Activated naive CD4-positive, alpha-beta T cell treated with anti-CD3 and anti-CD28 coated beads for 36 hours (primary cell): Measurements from ENCODE around the gene OR4E2. TPM values are rescaled to one million over a fixed set of nuclear protein-coding genes. Genes with fewer than 3 reads are reported as not detected.
"Not testable (repeated sequence)": the region's sequence is repeated elsewhere in the genome, so short reads cannot be mapped to it uniquely, and the experiment has no call there.

Experiments
- CTCF ChIA-PET: fragments of 350-600 bp; sonication (Branson Sonifier 250); formaldehyde crosslinking; loops from one replicate; lab custom pipeline; 2021; ENCODE audit warnings: antibody characterized with exemption; lab: Charles Lee
- DNase-seq: peaks from one replicate; pipeline ENCODE4 v3.0.0-alpha.2; 2020
- H3K27ac Mint-ChIP-seq: one replicate; pipeline ENCODE4 v1.8.0; 2021; ENCODE audit warnings: mild to moderate bottlenecking, mixed read lengths
- H3K27me3 Mint-ChIP-seq: one replicate; pipeline ENCODE4 v1.8.0; 2021; ENCODE audit warnings: low read depth, mixed read lengths
- H3K36me3 Mint-ChIP-seq: one replicate; pipeline ENCODE4 v1.8.0; 2021; ENCODE audit warnings: low read depth, mixed read lengths
- H3K4me1 Mint-ChIP-seq: one replicate; pipeline ENCODE4 v1.8.0; 2021; ENCODE audit warnings: low read depth, mixed read lengths
- H3K4me3 Mint-ChIP-seq: one replicate; pipeline ENCODE4 v1.8.0; 2021; ENCODE audit warnings: mild to moderate bottlenecking, moderate library complexity, mixed read lengths
- H3K9me3 Mint-ChIP-seq: one replicate; pipeline ENCODE4 v1.8.0; 2021; ENCODE audit warnings: mixed read lengths
- intact Hi-C: fragments of 100-400 bp; cut with micrococcal nuclease; formaldehyde crosslinking; loops from one replicate; pipeline ENCODE4 v1.15.1; 2023
- total RNA-seq, 2 experiments: library from RNA; stranded (reverse); gene quantifications; one replicate each; pipeline ENCODE4 v1.2.3, GENCODE V29; 2021

OR4E2 gene
- total RNA-seq, 2 experiments from 2014 or later = not detected

DNA sequence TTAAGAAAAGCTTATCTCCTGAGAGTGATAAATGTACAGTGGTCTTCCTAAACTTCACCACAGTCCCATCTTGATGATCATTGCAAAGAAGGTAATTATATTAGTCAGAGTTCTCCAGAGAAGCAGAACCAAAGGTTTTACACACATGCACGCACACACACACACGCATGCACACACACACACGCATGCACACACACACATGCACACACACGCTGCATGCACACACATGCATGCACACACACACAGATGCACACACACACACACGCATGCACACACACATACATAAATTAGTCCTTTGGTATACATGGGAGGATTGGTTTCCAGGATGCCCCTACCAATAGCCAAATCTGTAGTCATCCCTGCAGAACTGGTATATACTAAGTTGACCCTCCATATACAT lies 580 bp downstream of the OR4E2 start:
- no peaks in the 10 kb centered on the region for H3K4me1 Mint-ChIP-seq
- H3K27ac Mint-ChIP-seq = no peak overlapping the region
- peaks cover 9% of the 10 kb centered on the region for H3K27me3 Mint-ChIP-seq
- DNase-seq = no peak
- intact Hi-C loops = no loop called here
- no peak overlapping the region for H3K4me3 Mint-ChIP-seq
- CTCF ChIA-PET = no interaction called here
- no peaks in the 10 kb centered on the region for H3K36me3 Mint-ChIP-seq
- no peaks in the 10 kb centered on the region for H3K9me3 Mint-ChIP-seq

DNA sequence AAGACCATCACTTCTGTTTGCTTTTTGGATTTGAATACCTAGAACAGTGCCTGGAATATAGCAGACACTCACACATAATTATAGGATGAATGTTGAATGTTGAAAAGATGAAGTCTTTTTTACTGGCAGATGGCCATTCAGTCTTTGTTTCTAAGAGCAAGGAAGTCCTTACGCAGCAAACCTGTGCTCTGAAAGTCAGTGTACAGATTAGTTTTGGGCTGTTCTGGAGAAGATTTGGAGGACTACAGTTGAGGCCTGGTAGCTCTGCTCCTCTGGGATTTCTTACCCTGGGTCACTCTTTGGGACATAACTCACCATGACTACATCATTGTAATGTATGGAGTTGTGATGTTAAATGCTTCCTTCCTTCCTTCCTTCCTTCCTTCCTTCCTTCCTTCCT lies 3.3 kb downstream of the OR4E2 start:
- Mint-ChIP-seq H3K4me3 (no peak overlapping the region), H3K36me3 (no peaks in the 10 kb centered on the region), H3K27ac (no peak overlapping the region), H3K4me1 (no peaks in the 10 kb centered on the region), H3K27me3 (peaks cover 7% of the 10 kb centered on the region), H3K9me3 (no peaks in the 10 kb centered on the region)
- intact Hi-C loops = no loop called here
- DNase-seq = no peak
- CTCF ChIA-PET = interaction anchor here (1.6 kb wide), 1 partner anchor 8 kb away, joined by 3 read pairs; no protein-coding TSS in a partner anchor

DNA sequence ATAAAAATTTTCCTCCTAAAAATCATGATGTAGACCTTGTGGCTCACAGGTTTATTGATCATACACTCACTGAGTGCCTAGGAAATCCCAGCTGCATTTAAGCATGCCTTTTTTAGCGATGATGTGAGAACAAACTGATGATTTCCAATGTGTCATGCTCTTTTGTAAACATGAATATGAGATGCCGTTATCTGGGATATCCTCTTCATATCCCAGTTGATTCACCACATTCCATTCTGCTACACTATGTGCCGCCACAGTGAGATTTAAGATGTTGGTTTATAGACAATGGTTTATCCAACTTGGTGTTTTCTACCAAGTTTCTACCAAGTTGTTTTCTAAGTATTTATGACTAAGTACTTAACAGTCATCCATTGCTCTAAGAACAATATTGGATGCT lies 14.7 kb downstream of the OR4E2 start:
- no peaks in the 10 kb centered on the region for H3K9me3 Mint-ChIP-seq

DNA sequence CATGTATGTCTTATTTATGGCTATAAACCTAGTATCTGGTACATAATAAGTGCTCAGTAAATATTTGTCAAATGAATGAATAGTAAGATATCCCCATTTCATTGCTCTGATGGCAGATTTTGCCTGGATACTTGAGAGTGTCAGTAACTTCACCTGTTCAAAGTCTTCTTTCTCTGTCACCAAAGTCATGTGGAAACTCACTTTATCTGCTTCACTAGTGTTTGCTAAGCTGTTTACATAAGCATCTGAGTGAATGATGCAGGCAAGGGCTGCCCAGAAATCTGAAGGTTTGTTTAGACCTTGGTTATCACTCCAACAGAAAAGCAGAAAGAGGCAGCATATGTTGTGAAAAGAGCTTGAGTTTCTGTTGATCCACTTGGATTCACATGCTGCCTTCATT lies 15.6 kb downstream of the OR4E2 start:
- CTCF ChIA-PET = no interaction called here
- intact Hi-C loops = no loop called here
- Mint-ChIP-seq H3K27ac (no peak overlapping the region), H3K36me3 (no peaks in the 10 kb centered on the region), H3K9me3 (no peaks in the 10 kb centered on the region), H3K27me3 (peaks cover 16% of the 10 kb centered on the region), H3K4me3 (no peak overlapping the region), H3K4me1 (no peaks in the 10 kb centered on the region)
- no peak for DNase-seq

More for the DNA sequence above, 14.7 kb downstream of the OR4E2 start:
- H3K4me3 Mint-ChIP-seq = no peak overlapping the region
- peaks cover 17% of the 10 kb centered on the region for H3K27me3 Mint-ChIP-seq
- no peak for DNase-seq
- CTCF ChIA-PET = no interaction called here
- no peak overlapping the region for H3K27ac Mint-ChIP-seq
- intact Hi-C loops = no loop called here
- no peaks in the 10 kb centered on the region for H3K4me1 Mint-ChIP-seq
- H3K36me3 Mint-ChIP-seq = no peaks in the 10 kb centered on the region

DNA sequence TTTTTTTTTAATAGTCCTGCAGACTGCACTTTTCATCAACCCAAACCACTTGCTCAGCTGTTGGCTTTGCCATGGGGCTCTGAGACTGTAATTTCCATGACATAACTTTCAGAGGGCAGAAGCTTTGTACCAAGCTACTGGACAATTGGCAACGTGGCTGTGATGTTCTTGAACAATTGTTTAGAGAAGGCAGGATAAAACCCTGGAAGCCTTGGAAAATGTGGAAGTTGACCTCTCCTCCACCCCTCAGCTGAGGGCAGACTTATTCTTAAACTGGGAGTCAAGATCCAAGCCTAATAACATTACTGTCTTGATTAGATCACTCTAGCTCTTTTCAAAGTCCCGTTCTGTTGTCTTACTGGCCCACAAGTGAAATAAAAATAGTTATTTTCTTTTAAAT lies 17.7 kb downstream of the OR4E2 start:
- no peaks in the 10 kb centered on the region for H3K4me1 Mint-ChIP-seq
- no peak for DNase-seq
- CTCF ChIA-PET = no interaction called here
- intact Hi-C loops = no loop called here
- no peaks in the 10 kb centered on the region for H3K36me3 Mint-ChIP-seq
- no peak overlapping the region for H3K4me3 Mint-ChIP-seq
- no peak overlapping the region for H3K27ac Mint-ChIP-seq
- H3K9me3 Mint-ChIP-seq = peaks cover 7% of the 10 kb centered on the region
- H3K27me3 Mint-ChIP-seq = peaks cover 9% of the 10 kb centered on the region

DNA sequence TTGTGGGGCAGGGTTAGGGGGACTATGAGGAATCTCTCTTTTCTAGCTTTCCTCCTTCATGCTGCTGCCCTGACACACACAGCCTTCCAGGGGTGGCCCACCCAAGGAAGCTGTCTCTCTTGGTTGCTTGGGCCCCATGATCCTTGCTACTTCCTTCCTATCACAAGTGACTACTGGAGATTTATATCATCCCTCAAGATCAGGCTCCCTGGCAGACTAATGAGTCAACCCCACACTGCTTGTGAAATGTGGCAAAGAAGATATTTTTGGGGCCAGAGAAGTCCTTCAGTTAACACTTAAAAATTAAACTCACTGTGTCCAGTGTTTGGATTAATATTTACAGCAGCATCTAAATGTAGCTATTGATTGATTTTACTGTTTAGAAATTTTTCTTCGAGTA lies 18.5 kb downstream of the OR4E2 start:
- Mint-ChIP-seq H3K27me3 (peaks cover 9% of the 10 kb centered on the region), H3K27ac (no peak overlapping the region), H3K36me3 (no peaks in the 10 kb centered on the region), H3K4me1 (no peaks in the 10 kb centered on the region), H3K9me3 (peaks cover 7% of the 10 kb centered on the region), H3K4me3 (no peak overlapping the region)
- CTCF ChIA-PET = interaction anchor here (0.5 kb wide), 1 partner anchor 397 kb away, joined by 4 read pairs; no protein-coding TSS in a partner anchor
- intact Hi-C loops = no loop called here
- no peak for DNase-seq

DNA sequence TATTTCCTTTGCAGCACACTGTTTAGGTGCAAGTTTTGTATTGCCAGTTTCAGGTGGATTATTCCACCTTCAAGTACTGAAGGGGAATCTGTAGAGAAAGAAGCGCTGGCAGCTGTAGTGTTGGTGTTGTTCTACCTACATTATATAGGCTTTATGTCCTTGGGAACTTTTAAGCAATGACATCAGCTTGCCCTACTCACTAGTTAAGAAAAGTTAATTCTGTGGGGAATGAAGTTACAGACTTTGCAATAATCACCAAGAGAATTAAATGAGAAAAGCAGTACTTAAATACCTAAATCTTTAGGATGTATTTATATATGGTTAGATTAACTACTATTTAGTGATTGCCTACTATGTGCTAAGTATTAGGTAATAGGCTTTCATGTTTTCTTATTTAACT lies 20.1 kb downstream of the OR4E2 start, which contains the start of gene OR4E1:
OR4E1 (minus strand) TSS at position 101 of the 400 bp plus-strand sequence. CDS start 2,883 bp downstream, outside the sequence.
- intact Hi-C loops = no loop called here
- DNase-seq = no peak
- Mint-ChIP-seq H3K27ac (no peak within 1 kb of the TSS), H3K9me3 (peaks cover 7% of the 10 kb centered on the region), H3K36me3 (no peaks in the 10 kb centered on the region), H3K4me3 (no peak within 1 kb of the TSS), H3K4me1 (no peaks in the 10 kb centered on the region), H3K27me3 (peaks cover 11% of the 10 kb centered on the region)
- CTCF ChIA-PET = interaction anchor here (0.7 kb wide), 1 partner anchor 157 kb away, joined by 3 read pairs; no protein-coding TSS in a partner anchor

DNA sequence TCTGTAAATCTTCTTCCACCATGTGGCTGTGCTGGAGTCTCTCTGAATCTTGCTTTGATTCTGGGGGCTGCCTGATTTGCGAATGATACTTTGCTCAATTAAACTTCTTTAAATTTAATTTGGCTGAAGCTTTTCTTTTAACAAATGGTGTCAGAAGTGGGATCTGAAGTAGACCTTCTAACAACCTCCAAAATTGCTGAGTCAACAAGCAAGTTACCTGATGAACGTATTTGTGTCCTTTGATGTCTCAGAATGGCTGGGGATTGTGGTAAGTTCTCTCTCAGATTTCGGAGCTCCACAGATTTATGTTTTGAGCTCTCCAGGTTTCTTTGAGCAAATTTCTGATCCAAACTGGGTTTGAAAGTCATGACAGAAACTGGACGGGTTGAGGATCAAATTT lies 21.9 kb downstream of the OR4E2 start:
- H3K27ac Mint-ChIP-seq = no peak overlapping the region
- no peaks in the 10 kb centered on the region for H3K36me3 Mint-ChIP-seq
- DNase-seq = no peak
- peaks cover 7% of the 10 kb centered on the region for H3K9me3 Mint-ChIP-seq
- no peak overlapping the region for H3K4me3 Mint-ChIP-seq
- intact Hi-C loops = no loop called here
- no peaks in the 10 kb centered on the region for H3K4me1 Mint-ChIP-seq
- H3K27me3 Mint-ChIP-seq = peaks cover 6% of the 10 kb centered on the region
- CTCF ChIA-PET = interaction anchor here (0.8 kb wide), 1 partner anchor 10 kb away, joined by 4 read pairs; no protein-coding TSS in a partner anchor

DNA sequence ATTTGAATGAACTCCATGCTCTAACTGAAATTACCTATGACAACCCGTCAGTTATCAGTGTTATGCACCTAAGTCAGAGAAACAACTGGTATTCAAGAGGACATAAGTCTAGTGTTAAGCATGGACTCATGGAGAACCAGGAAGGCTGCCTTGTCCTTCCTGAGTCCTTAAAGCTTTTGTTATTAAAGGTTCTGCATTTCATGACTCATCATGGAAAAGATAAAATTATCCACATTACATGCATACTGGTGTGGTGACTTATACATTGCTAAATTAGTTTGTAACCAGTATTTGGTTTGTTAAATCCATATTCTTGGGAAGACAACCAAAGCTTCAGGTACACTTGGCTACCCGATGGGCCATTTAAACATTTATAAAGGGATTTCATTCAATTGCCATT lies 26.4 kb downstream of the OR4E2 start:
- DNase-seq = no peak
- Mint-ChIP-seq H3K4me3 (no peak overlapping the region), H3K36me3 (no peaks in the 10 kb centered on the region), H3K27ac (no peak overlapping the region), H3K9me3 (peaks cover 7% of the 10 kb centered on the region), H3K4me1 (no peaks in the 10 kb centered on the region), H3K27me3 (peaks cover 6% of the 10 kb centered on the region)
- intact Hi-C loops = no loop called here
- CTCF ChIA-PET = no interaction called here

DNA sequence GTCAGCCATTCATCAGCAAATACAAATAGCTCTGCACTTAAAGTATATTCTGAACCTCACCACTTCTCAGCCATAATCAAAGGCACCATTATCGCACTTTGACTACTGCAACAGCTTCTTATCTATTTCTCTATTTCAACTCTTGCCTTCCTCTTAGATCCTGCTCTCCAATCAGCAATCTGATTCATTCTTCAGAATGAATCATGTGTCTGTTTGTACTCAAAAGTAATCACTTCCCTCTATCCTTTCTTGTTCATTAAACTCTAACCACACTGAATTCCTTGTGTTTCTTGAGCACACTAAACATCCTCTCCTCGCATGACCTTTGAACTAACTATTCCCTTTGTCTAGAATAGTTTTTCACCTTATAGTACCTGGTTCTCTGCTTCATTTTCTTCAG lies 32.8 kb downstream of the OR4E2 start:
- DNase-seq = no peak
- intact Hi-C loops = no loop called here
- no peak overlapping the region for H3K27ac Mint-ChIP-seq
- CTCF ChIA-PET = no interaction called here
- H3K4me1 Mint-ChIP-seq = no peaks in the 10 kb centered on the region
- peaks cover 10% of the 10 kb centered on the region for H3K27me3 Mint-ChIP-seq
- peaks cover 5% of the 10 kb centered on the region for H3K9me3 Mint-ChIP-seq
- no peaks in the 10 kb centered on the region for H3K36me3 Mint-ChIP-seq
- H3K4me3 Mint-ChIP-seq = no peak overlapping the region

DNA sequence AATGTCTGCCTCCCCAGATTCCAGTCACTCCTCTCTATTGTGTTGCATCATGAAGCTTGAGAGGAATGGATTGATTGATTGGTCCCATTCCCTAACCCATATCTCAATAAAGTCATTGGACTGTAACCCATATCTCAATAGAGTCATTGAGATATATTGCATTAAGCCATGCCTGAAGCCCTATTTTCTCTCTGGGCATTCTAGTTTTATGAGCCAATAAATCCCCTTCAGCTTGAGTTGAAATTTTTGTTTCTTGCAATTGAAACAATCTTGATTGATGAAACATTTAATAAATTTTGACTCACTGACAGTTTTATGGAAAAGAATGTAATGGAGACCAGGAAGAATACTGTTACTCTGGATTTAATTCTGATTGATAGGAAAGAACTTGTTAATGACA lies 40.8 kb downstream of the OR4E2 start:
- DNase-seq = no peak
- Mint-ChIP-seq H3K27me3 (peaks cover 15% of the 10 kb centered on the region), H3K4me3 (no peak overlapping the region), H3K27ac (no peak overlapping the region), H3K36me3 (no peaks in the 10 kb centered on the region), H3K9me3 (peaks cover 1% of the 10 kb centered on the region), H3K4me1 (no peaks in the 10 kb centered on the region)
- CTCF ChIA-PET = interaction anchor here (0.9 kb wide), 1 partner anchor 29 kb away, joined by 3 read pairs; no protein-coding TSS in a partner anchor
- intact Hi-C loops = no loop called here

DNA sequence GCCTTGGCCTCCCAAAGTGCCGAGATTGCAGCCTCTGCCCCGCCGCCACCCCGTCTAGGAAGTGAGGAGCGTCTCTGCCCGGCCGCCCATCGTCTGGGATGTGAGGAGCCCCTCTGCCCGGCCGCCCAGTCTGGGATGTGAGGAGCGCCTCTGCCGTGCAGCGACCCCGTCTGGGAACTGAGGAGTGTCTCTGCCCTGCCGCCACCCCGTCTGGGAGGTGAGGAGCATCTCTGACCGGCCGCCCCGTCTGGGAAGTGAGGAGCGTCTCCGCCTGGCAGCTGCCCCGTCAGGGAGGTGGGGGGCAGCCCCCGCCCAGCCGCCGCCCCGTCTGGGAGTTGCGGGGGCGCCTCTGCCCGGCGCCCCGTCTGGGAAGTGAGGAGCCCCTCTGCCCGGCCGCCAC lies 44.0 kb downstream of the OR4E2 start:
- H3K4me3 Mint-ChIP-seq, H3K27me3 Mint-ChIP-seq, DNase-seq, H3K4me1 Mint-ChIP-seq, H3K9me3 Mint-ChIP-seq, intact Hi-C loops, H3K36me3 Mint-ChIP-seq, H3K27ac Mint-ChIP-seq, CTCF ChIA-PET: not testable (repeated sequence)

DNA sequence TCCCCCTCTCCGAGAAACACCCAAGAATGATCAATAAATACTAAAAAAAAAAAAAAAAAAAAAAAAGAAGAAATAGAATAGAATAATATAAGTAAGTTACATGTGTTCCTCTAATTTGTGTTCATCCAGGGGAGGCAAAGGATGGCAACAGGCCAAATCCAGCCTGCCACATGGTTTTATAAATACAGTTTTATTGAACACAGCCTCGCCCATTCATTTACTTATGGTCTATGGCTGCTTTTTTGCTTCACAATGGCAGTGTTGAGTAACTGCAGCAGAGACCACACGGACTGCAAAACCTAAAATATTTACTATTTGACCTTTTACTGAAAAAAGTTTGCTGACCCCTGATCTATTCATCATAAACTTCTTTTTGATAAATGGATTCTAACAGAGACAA lies 44.9 kb downstream of the OR4E2 start:
- H3K27me3 Mint-ChIP-seq, intact Hi-C loops, H3K36me3 Mint-ChIP-seq, H3K9me3 Mint-ChIP-seq, DNase-seq, H3K4me3 Mint-ChIP-seq, H3K27ac Mint-ChIP-seq, H3K4me1 Mint-ChIP-seq: not testable (repeated sequence)
- CTCF ChIA-PET = interaction anchor here (1.2 kb wide), 1 partner anchor 13 kb away, joined by 3 read pairs; no protein-coding TSS in a partner anchor
